Measurements from ENCODE around the gene COLGALT1.

The COLGALT1 gene

DNA sequence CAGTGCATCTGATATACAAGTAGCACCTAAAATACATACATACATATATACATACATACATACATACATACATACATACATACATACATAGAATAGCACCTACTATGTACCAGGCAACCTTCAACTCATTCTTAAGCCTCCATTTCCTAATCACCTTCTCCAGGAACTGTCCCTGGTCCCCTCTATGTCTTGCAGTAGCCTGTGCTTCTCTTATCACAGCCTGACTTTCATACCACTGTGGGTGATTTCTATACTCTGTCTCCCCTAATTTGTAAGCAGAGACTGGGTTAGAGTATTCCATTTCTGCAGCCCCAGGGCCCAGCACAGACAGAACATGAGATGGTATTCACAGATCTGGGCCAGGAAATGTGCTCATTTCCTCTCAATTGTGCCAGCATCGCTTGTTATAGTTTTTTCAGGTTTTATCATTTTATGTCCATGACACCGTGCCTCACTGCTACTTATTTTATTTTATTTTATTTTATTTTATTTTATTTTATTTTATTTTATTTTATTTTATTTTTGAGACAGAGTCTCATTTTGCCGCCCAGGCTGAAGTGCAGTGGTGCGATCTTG lies 14.2 kb upstream of the COLGALT1 start:
- TF ChIP-seq, protein P1, sequence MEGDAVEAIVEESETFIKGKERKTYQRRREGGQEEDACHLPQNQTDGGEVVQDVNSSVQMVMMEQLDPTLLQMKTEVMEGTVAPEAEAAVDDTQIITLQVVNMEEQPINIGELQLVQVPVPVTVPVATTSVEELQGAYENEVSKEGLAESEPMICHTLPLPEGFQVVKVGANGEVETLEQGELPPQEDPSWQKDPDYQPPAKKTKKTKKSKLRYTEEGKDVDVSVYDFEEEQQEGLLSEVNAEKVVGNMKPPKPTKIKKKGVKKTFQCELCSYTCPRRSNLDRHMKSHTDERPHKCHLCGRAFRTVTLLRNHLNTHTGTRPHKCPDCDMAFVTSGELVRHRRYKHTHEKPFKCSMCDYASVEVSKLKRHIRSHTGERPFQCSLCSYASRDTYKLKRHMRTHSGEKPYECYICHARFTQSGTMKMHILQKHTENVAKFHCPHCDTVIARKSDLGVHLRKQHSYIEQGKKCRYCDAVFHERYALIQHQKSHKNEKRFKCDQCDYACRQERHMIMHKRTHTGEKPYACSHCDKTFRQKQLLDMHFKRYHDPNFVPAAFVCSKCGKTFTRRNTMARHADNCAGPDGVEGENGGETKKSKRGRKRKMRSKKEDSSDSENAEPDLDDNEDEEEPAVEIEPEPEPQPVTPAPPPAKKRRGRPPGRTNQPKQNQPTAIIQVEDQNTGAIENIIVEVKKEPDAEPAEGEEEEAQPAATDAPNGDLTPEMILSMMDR (IDR thresholded peaks at IDR 0.05; ENCODE audit: insufficient read depth, low read depth, low read length, missing control alignments): no peak
- DNase-seq (ENCODE audit: low read depth): no peak

GRCh38 chr19:17542042-17542441 lies 13.4 kb upstream of the COLGALT1 start:
- no peak for DNase-seq (ENCODE audit: low read depth)
- TF ChIP-seq, protein P1 (IDR thresholded peaks at IDR 0.05; ENCODE audit: insufficient read depth, low read depth, low read length, missing control alignments): no peak
- no peak overlapping the region for H3K4me3 ChIP-seq (ENCODE audit: low read depth, low read length)

More for the DNA sequence above, 14.2 kb upstream of the COLGALT1 start:
- no peak overlapping the region for H3K4me3 ChIP-seq (ENCODE audit: low read depth, low read length)

DNA sequence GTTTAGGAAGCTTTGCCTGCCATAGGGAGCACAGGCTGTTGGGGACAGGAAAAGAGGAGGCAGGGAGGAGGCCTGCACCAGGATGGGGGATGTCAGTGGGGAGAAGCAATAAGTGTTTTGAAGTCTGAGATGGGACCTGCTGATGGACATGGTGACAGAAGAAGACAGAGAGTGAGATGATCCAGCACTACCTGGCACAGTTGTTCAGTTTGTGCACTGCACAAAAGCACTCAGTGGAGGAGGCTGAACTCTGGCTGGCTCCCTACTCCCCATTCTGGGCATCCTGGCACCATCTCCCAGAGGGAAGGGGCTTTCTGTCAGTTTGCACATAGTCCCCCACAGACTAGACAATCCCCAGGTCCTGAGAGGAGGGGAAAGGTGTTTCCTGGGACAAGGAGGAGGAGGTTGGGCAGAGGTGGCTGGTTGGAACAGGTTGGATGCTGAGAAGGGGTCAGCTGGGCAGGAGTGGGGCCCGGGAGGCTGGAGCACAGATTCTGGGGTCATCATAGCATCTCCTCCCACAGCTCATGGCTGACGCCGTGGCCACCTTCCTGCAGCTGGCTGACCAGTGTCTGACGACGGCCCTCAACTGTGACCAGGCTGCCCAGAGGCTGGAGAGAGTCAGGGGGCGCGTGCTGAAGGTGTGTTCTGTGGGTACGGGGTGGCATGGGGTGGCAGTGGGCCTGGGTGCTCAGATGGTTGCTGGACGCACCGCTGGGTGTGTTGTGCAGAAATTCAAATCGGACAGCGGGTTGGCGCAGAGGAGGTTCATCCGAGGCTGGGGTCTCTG lies 12.5 kb upstream of the COLGALT1 start:
- H3K4me3 ChIP-seq (ENCODE audit: low read depth, low read length): no peak overlapping the region
- TF ChIP-seq, protein P1 (IDR thresholded peaks at IDR 0.05; ENCODE audit: insufficient read depth, low read depth, low read length, missing control alignments): no peak
- DNase-seq (ENCODE audit: low read depth): no peak

DNA sequence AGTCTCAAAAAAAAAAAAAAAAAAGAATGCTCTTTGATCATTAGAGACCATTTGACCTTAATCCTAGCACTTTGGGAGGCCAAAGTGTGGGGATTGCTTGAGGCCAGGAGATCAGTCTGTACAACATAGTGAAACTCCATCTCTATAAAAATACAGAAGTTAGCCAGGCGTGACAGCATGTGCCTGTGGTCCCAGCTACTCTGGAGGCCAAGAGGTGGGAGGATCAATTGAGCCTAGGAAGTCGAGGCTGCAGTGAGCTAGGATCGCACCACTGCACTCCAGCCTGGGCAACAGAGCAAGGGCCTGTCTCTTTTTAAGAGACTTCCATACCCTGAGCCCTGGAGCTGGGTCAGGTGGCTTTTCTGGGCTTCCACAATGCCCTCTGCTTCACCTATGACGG lies 11.5 kb upstream of the COLGALT1 start:
- H3K4me3 ChIP-seq (ENCODE audit: low read depth, low read length): no peak overlapping the region
- DNase-seq (ENCODE audit: low read depth): no peak
- TF ChIP-seq, protein P1 (IDR thresholded peaks at IDR 0.05; ENCODE audit: insufficient read depth, low read depth, low read length, missing control alignments): no peak

GRCh38 chr19:17544418-17544817 lies 11.0 kb upstream of the COLGALT1 start:
- no peak for DNase-seq (ENCODE audit: low read depth)
- TF ChIP-seq, protein P1 (IDR thresholded peaks at IDR 0.05; ENCODE audit: insufficient read depth, low read depth, low read length, missing control alignments): no peak
- H3K4me3 ChIP-seq (ENCODE audit: low read depth, low read length): no peak overlapping the region

DNA sequence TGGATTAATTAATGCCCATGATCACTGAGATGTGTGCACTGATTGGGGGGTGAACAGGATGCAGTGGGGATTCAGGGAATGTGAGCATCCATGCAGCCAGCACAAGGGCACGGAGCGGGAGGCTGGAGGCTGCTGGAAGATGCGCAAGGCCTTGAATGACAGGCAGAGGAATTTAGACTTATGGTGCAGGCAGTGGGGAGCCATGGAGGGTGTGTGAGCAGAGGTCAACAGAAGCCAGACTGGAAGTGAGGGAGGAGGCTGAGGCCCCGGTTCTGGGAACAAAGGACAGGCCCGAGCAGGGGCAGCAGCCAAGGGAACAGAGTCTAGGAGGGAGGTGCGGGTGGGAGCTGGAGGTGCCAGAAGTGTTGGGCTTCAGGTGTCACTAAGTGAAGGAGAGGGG lies 7.3 kb upstream of the COLGALT1 start:
- H3K4me3 ChIP-seq (ENCODE audit: low read depth, low read length): no peak overlapping the region
- DNase-seq (ENCODE audit: low read depth): no peak
- TF ChIP-seq, protein P1 (IDR thresholded peaks at IDR 0.05; ENCODE audit: insufficient read depth, low read depth, low read length, missing control alignments): no peak

All from GM12865 (cell line).